ENCODE results near the gene DHX34. TPM values are rescaled to one million over a fixed set of nuclear protein-coding genes. Genes with fewer than 3 reads are reported as not detected.

Gene DHX34
- total and polyA plus RNA-seq, 9 of the 15 experiments (the other 6 are each of a cell fraction or from before 2014, with no cell fraction given) = 0.36 to 42.0 (median 15.0) TPM

- H2AFZ ChIP-seq (ENCODE audit: low read depth, low read length) = no peak overlapping the region
- H3K4me1 ChIP-seq (replicated peaks in 1 of 2; ENCODE audit: control insufficient read depth in 2 of 2, insufficient read depth in 2 of 2, low read length in 2 of 2) = peaks cover 21 to 38% of the 10 kb centered on the region in 2 experiments
- ChIA-PET POLR2A (interaction anchor here (1.5 kb wide), 1 partner anchor 10 kb away, joined by 5 read pairs; the partner anchor contains the start of gene DHX34), CTCF (ENCODE audit: low intra/inter-chr PET ratio) (no interaction called here)
- no TSS peak for BruUV-seq (replicated peaks)
- FAIRE-seq (no peak), ATAC-seq (no peak), DNase-seq (ENCODE audit: extremely low read depth in 1 of 4, low spot score in 3 of 4) (no peak)
- H3K9ac ChIP-seq (ENCODE audit: insufficient read depth in 1 of 2, low read depth in 2 of 2, low read length in 2 of 2) = no peak overlapping the region
- WGBS (ENCODE audit: insufficient coverage, low coverage, missing lambda C conversion rate) = 55% methylated on average over 10 of the region's 10 CpGs
- H3K36me3 ChIP-seq (ENCODE audit: control insufficient read depth, insufficient read depth, low read length) = no peaks in the 10 kb centered on the region
- no peaks in the 10 kb centered on the region for H3K27me3 ChIP-seq (ENCODE audit: control insufficient read depth in 2 of 2, insufficient read depth in 2 of 2, low read length in 2 of 2)
- H3K4me3 ChIP-seq = no peak overlapping the region
- TF ChIP-seq RBM25 (IDR thresholded peaks at IDR 0.05; ENCODE audit: low read depth, low read length, severe bottlenecking) = peak; percentile 85
- peak in 1 of 2 experiments; percentile 51; a peak in 3 of 4 replicates for TF ChIP-seq KDM1A (IDR thresholded peaks at IDR 0.05)
- TF ChIP-seq SMARCA5 (IDR thresholded peaks at IDR 0.05) = peak; percentile 74; the same call in 1 of the 2 replicates
- TF ChIP-seq ZNF121 (CRISPR knock-in tag; conservative IDR thresholded peaks at IDR 0.05) = peak; percentile 69
- TF ChIP-seq BCOR (IDR thresholded peaks at IDR 0.05) = peak; percentile 91
- no peak for TF ChIP-seq ZNF316 (IDR thresholded peaks at IDR 0.05)
- no peak for TF ChIP-seq BHLHE40 (IDR thresholded peaks at IDR 0.05; ENCODE audit: low read length)
- H3K79me2 ChIP-seq (ENCODE audit: control insufficient read depth, insufficient read depth, low read length) = no peaks in the 10 kb centered on the region
- no peak overlapping the region for H3K4me2 ChIP-seq (ENCODE audit: insufficient read depth, low read length)
- H3K27ac ChIP-seq (ENCODE audit: extremely low read depth, low read depth, low read length) = no peak overlapping the region; the same call in 2 of the 3 replicates
- H3K9me1 ChIP-seq (ENCODE audit: control insufficient read depth, insufficient read depth, low read length) = no peaks in the 10 kb centered on the region
- no peaks in the 10 kb centered on the region for H3K9me3 ChIP-seq (replicated peaks; ENCODE audit: control insufficient read depth, insufficient read depth, low read depth, low read length)
- in situ Hi-C loops (cut with MboI) (no loop called here), intact Hi-C loops (cut with micrococcal nuclease) (no loop called here)
- H4K20me1 ChIP-seq (replicated peaks; ENCODE audit: control insufficient read depth, insufficient read depth, low read length) = no peaks in the 10 kb centered on the region
Observed at GRCh38 chr19:47339196-47339880, 9.8 kb upstream of the DHX34 start.
